NK-92 treated with Interleukin-12 subunit alpha and Interleukin-12 subunit beta, amount 100 ng/mL, for 24 hours (cell line): Measurements from ENCODE around the gene CREBL2.
"Not testable (repeated sequence)": the region's sequence is repeated elsewhere in the genome, so short reads cannot be mapped to it uniquely, and the experiment has no call there.

Experiments used
- DNase-seq: peaks from one replicate; lab custom pipeline; 2025; lab: John Stamatoyannopoulos, UW

Gene CREBL2

GRCh38 chr12:12598864-12599263 is 12.8 kb upstream of the CREBL2 start:
- no peak for DNase-seq

- no peak for DNase-seq
These were observed 11.7 kb upstream of the CREBL2 start for GRCh38 chr12:12599750-12600643.

GRCh38 chr12:12600659-12601058 is 11.0 kb upstream of the CREBL2 start:
- no peak for DNase-seq

- DNase-seq = no peak
These were observed 6.9 kb upstream of the CREBL2 start for GRCh38 chr12:12604740-12605139.

DNA sequence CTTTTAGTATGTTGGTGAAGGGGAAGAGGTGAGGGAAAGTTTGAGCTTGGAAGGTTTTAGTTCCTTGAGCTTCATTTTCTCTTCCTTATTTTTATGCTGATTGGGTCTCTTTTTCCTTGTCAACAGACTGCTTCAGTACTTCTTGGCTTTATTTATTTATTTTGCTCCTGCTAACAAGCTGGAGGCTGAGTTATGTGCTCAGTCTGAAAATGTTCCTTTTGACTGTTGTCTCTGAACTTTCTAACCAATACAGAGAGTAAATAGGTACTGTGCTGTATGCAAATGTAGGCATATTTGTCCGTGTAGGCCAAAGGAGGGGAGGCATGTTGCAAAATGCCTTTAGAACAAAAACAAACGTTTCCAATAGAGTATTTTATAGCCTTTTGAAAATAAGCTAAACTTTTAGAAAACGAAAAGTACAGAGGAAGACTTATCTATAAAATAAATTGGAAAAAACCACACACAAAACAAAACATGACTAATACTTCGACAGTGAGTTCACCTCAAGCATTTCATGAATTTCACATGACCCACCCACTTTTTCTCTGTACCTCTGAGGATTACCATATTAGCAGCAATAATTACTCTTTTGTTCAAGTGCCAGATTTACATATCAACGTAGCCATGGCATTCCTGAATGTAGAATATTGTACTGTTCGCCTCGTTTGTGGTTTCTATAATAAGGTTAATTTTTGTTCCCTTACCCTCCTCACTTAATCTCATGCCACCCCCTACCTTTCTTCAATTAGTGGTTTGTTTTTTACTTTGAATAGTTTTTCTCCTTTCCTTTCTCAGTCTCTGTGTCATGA is 4.7 kb upstream of the CREBL2 start:
- no peak for DNase-seq

DNA sequence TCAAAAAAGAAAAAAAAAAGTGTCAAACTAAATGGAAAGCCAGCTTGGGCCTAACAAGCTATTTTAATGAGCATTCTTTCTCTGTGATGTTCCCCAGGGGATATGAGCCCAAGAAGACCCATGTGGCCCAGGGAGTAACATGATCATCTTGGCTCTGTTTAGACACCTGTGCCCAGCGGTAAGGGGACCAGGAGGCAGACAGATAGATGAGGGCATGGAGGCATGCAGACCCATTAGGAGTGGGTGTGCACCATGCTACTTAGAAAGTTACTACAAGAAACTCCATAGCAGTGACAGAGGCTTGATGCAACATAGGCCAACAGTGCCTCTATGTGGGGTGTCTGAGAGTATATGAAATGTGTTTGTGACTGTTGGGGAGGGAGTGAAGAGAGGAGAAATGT is 3.1 kb upstream of the CREBL2 start:
- DNase-seq = no peak

GRCh38 chr12:12609692-12610091 is 2.0 kb upstream of the CREBL2 start:
- DNase-seq = no peak

GRCh38 chr12:12610711-12611110 is 965 bp upstream of the CREBL2 start:
- DNase-seq = no peak

DNA sequence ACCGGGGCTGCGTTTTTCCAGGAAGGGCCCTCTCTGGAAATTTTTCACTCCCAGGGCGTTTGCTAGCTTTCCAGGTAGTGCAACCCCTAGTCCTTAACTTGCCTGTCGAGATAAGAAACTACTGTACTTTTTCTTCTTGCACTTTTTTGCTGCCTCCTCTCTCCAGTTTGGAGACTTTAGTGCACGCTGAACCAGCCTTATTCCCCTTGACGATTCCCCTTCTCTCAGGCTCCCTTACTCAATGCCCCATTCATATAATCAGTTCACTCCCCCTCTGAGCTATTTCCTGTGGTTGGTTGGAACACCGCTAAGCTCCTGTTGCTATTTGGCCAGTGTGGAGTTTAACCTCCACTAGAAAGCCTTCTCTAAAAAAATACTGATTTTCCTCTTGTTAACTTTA is 682 bp downstream of the CREBL2 start:
- no peak for DNase-seq

DNA sequence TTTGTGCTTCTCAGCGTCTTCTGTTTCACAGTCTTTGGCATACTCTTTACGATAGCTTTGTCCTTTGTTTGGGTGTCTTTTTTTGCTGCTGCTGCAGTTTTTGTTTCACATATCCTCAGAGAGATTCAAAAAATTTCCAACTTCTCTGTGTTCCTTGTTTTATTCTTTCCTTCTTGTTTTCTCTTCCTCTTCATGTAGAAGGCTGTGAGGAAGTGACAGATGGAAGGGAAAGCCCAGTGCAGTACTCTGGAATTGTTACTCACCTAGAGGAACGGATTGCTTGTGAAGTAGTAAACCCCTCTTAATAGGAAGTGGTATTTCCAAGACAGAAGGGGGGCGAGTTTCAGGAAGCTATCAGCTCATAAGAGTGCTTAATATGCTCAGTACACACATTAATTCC is 1.7 kb downstream of the CREBL2 start:
- no peak for DNase-seq

DNA sequence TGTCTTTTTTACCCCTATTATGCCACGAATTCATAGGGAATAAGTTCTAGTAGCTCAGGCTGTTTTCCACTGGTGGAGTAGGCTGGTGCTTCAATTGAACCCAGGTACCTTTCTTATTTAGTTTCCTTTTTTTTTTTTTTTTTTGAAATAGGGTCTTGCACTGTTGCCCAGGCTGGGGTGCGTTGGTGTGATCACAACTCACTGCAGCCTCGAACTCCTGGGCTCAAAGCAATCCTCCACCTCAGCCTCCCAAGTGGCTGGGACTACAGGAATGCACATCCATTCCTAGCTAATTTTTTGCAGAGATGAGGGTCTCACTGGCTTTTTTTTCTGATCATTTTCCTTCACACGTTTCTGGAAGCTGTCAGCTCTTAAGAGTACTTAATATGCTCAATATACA is 2.7 kb downstream of the CREBL2 start:
- no peak for DNase-seq

DNA sequence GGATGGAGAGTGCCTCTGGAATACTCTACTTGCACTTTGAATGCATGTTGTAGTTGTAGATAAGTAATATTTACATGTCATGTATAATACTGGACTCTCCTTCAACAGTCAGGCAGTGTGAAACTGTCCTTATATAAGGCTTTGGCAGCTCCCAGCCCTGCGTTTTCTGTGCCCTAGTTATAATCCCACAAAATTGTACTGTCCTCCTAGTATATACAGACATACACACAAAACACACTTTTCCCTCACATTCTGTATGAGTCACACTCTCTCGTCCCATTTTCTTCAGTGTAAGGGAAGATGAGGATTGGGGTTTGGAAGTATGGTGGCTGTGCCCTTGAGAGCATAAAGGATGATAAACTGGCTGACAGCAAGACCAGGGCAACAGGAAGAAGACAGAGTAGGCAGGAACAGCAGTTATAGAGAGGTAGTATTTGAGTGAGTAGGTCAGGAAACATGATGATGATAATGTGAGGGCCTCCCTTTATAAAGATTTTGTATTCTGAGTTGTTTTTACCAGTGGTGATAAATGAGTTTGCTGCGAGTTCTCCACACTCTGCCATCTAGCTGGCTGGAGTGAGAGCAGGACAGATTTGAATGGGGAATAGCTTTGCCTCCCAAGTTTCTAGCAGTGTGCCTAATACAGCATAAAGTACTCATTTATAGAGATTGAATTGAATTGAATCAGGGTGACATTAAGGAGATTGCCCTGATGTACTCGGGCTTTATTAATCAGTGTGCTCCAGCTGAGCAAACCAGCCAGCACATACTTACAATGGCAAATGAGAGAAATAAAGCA is 5.0 kb downstream of the CREBL2 start:
- DNase-seq = no peak

DNA sequence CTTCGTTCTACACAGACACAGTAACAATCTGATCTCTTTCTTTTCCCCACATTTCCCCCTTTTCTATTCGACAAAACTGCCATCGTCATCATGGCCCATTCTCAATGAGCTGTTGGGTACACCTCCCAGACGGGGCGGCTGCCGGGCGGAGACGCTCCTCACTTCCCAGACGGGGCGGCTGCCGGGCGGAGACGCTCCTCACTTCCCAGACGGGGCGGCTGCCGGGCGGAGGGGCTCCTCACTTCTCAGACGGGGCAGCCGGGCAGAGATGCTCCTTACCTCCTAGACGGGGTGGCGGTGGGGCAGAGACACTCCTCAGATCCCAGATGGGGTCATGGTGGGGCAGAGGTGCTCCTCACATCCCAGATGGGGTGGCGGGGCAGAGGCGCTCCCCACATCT is 6.4 kb downstream of the CREBL2 start:
- not testable (repeated sequence) for DNase-seq

DNA sequence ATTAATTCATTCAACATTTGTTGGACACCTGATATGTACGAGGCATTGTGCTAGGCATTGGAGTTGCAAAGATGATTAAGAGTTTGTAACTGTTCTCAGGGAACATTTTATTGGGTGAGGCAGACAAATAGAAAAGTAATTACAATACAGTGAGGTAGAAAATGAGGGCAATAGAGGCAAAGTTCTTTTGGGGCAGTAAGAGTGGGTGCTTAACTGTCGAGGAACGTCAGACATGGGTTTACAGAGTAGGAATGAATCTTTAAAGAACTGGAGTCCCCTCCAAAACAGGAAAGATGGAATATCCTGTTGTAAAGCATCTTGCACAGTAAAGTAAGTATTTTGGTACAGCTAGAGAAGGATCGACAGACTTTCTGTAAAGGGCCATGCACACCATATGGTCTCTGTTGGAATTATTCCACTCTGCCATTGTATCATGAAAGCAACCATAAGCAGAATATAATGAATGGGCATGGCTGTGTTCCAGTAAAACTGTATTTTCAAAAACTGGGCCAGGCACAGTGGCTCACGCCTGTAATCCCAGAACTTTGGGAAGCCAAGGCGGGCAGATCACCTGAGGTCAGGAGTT is 9.1 kb downstream of the CREBL2 start:
- DNase-seq = no peak

DNA sequence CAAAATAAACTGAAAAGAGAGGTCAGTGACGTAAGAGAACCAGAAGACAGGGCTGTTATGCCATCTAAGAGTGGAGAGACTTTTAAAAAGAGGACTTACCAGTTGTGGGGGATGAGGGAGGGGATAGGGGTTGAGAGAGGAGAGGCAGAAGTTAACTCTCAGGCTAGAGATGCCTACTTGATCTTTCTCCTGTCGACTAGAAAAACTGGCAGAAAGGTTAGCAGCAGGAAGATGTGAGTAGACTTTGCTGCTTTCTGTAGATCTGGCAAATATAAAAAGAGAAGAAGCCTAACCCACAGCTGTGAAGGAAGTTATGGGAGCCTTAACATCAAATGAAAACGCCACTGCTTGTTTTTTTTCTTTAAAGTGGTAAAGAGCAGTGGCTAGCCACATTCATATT is 10.7 kb downstream of the CREBL2 start:
- DNase-seq = no peak

GRCh38 chr12:12624498-12624992 is 12.9 kb downstream of the CREBL2 start:
- DNase-seq = no peak

- no peak for DNase-seq
These were observed 14.8 kb downstream of the CREBL2 start for GRCh38 chr12:12626471-12626870.

- DNase-seq = no peak
These were observed 15.7 kb downstream of the CREBL2 start for GRCh38 chr12:12627308-12627827.

GRCh38 chr12:12628013-12628412 is 16.3 kb downstream of the CREBL2 start:
- no peak for DNase-seq

DNA sequence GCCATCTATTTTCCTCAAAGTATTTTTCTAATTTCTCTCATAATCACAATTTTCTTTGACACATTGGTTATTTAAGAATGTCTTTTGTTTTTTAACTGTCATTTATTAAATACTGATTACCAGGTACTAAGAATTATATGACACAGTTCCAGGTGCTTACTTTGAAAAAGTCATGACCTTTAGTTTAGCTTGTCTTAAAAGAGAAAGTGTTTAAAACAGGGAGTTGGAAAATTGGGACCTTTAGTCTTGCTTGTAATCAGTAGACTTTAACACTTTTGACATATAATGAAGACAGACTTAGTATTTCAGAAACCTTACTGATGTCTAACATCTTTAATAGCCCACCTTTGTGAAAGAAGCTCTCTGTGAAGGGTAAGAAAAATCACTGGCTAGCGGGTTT is 19.2 kb downstream of the CREBL2 start:
- DNase-seq = no peak

DNA sequence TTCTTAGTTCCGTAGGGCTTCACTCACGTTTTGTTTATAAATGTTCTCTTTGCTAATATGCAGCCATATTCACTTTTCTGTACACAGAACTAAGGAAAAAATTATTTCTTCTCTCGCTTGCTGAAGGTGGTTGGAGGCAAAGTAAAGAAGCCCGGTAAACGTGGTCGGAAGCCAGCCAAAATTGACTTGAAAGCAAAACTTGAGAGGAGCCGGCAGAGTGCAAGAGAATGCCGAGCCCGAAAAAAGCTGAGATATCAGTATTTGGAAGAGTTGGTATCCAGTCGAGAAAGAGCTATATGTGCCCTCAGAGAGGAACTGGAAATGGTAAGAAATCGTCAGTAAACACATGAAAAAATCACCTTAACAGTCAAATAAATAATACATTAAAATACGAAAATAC is 24.0 kb downstream of the CREBL2 start:
- no peak for DNase-seq

GRCh38 chr12:12636641-12637040 is 25.0 kb downstream of the CREBL2 start:
- no peak for DNase-seq
